HG02840 (cell line): ENCODE results near the gene CACNA1C.

Experiments used
- ATAC-seq: cut with Tn5 transposase; IDR thresholded peaks from one replicate; pipeline ENCODE4 v1.9.1; 2021; ENCODE audit warnings: mild to moderate bottlenecking, moderate library complexity, moderate number of reproducible peaks; ENCODE audit not compliant: unreplicated experiment, low FRiP score

CACNA1C gene

DNA sequence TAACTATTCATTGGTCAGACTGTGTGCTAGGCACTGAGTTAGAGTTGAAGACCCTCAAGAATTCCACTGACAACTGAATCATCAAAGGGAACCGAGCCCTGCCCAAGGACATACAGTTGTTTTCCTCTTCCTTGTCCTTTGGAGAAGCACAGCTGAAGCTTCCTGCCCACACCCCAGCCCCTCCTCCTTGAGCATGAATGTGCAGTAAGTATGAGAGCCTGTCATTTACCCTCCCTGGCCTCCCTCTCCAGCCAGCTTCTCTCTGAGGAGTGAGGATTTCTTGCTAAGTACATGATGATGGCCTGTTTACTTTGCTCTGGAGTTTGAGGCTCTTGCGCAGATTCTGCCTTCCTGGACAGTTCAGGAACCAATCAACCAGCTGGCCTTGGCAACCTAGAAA, 235.2 kb downstream of the CACNA1C start:
- no peak for ATAC-seq

DNA sequence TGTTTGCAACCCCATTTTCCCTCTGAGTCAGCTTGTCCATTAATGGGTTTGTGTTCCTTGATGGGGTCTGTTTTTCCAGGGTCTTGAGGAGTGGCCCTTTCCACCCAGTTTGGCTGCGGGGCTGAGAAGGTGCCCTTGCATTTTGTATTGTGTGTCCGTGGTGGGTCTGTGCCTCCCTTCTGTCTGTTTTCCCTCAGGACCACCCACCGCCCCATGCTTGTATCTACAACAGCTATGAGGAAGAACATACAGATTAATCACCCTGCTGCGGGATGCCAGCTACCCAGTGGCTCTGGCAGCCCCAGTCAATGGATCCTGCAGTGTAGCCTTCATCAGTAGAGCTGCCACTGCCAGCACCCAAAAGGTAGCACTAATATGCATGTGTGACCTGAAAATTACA, 235.7 kb downstream of the CACNA1C start:
- ATAC-seq, result no peak

DNA sequence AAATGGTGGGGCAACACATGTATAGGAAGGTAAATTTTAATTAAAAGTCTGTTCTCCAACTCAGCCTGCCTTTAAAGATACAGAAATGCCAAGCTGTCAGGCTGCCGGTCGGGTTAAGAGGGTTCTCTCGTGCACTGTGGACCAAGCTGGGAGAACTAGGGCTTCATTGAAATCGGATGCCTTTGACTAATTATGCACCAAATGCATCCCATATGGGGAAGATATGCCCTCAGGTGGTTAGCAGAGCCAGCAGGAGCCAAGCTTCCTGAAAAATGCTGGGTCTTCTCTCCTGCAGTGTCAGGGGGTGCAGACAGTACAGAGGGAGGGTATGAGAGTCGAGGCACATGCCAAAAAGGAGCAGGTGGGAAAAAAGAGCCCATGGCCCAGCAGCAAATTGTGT, 236.1 kb downstream of the CACNA1C start:
- no peak for ATAC-seq

DNA sequence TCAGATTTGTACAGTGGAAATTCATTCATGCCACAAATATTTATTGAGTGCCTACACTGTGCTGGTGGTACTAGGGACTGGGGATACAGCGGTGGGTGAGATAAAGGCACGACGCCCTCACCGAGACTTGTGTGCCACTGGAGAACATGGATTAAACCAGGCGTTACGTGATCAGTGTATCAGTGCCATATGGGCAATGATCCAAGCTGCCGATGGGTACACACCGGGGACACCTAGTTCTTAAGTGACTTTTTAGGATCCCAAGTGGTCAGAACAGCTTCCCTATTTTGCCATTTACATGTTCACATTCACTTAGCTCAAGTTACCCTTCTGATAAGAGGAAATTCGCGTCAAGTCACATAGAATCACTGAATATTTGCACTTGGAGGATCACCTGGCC, 236.7 kb downstream of the CACNA1C start:
- no peak for ATAC-seq

DNA sequence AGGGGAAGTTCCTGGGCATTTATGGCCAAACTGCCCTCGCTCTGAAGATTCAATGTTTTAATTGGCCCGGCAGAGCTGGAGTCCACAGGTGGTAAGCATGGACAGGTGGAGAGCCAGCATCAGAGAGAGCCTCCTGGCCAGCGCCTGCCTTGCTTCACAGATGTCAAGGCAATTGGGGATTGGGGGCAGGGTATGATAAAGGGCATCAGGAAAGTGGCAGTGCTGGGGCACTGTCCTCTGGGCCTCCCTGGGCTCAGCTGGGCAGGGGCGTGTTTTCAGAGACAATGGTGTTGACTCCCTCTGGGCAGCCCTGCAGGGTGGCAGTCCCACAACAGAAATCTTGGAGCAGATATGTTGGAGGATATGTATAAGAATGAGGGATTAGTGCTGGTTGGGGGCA, 237.3 kb downstream of the CACNA1C start:
- no peak for ATAC-seq

DNA sequence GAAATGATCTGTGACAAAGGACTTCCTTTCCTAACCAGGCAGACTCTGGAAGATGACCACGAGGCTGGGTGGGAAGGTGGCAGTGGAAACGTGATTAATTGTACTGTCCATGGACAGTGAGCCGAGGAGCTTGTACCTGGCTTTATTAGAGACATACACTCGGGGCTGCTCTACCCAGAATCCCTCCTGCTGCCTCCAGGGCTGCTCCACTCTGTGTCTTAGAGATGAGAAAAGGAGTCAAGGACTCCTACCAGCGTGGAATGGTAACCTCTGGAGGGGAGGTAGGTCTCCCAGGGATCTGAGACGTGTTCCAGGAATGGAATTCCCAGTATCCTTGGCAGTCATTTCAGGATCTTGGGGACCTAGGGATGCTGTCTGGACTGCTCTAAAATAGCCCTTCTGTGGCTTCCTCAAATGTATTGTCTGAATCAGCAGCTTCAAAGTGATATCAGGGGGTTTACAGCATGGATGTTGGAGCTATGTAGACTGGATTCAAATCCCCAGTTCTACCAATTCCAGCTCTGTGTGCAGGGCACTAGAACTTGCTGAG, 237.8 kb downstream of the CACNA1C start:
- no peak for ATAC-seq

DNA sequence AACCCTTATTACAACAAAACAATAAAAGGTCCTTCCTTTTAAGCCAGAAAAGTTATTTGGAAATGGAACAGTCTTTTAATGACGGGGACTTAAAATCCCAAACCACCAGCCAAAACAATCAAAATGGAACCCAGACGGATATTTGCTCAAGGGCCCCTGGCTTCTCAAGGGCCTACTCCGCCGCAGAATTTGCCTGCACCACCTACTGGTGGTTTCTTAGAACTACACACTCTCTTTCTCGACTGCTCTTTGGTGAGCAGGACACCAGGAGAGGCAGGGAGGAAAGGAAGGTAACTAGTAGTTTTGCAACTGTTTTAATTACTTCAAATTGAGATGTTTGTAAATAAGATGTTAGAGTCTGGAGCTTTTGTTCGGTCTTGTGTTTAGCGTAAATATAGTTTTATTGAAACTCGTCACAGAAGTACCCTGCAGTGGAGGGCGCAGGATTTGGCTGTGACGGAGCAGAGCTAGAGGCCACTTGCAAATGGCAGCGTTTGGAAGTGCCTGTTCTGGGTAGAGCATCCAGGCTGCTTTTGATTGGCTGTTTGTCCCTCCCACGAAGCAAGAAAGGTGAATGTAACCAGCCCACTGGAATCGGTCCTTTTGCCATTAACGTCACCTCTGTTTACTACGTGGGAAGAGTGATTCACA, 238.5 kb downstream of the CACNA1C start:
- ATAC-seq, result no peak

DNA sequence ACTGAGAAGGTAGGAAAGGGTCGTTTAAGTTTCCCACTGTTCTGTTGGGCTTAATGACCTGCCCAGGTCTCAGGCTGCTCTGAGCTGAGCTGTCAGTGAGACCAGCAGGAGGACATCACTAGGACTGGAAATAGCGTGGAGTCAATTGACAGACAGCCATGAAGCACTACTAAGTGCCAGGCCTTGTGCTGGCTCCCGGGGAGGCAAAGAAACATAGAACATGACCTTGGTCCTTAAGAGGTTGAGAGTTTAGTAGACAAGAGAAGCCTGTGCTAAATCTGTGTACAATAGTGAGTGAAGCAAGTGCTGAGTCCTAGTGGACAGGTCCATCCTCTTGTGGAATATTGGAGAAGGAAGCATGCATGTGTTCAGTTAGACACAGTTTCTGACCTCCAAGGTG, 239.2 kb downstream of the CACNA1C start:
- no peak for ATAC-seq

DNA sequence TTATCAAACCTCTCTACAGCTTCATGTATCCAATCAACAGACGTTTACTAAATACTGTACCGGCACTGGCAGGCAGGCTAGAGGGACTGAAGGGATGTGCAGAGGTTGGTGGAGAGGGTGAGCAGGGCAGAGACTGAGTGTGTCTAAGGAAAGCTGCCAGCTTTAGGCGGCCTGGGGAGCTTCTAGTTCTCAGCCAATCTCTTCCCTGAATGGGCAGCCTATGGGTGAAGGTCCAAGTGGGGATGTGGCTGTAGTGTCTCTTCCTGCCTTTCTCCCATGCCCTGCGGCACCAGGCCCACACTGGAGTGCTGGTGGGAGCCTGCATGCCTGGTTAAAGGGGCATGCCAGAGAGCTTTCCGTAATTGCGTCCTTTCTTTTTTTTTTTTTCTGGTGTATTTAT, 239.8 kb downstream of the CACNA1C start:
- no peak for ATAC-seq

DNA sequence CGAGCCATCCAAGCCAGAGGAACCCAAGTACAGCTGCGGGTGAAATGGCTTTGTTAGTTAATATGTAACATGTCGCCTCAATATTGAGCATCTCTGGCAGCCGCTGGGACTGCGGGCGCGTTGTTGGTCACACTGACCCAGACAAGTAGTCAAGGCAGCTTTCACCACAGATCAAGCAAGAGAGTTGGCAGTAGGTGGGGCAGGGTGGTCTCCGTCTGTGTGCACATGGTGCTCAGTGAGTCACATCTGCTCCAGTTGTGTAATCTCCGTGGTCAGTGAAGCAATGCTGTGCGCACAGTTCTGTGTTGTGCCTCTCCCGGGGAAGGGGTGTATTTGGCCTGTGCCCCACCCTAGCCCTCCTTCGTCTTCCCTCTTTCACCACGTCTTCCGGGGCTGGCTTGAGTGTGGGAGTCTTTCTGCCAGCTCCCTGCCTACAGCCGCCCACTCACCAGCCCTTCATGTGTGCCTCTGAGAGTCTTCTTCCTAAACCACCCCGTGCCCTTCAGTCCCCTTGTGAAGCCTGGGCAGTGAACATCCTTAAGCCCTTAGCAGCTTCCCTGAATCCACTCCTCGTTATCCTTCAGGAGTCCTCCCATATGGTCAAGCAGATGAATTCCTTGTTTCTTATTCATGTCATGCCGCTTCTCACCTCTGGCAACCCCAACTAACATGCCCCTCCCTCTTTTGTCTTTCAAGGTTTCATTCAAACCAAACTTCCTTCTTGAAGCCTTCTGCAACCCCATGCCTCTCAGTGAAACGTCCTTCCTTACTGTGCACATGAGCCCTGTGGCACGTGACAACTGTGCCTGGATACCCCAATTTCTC, 242.1 kb downstream of the CACNA1C start:
- no peak for ATAC-seq

DNA sequence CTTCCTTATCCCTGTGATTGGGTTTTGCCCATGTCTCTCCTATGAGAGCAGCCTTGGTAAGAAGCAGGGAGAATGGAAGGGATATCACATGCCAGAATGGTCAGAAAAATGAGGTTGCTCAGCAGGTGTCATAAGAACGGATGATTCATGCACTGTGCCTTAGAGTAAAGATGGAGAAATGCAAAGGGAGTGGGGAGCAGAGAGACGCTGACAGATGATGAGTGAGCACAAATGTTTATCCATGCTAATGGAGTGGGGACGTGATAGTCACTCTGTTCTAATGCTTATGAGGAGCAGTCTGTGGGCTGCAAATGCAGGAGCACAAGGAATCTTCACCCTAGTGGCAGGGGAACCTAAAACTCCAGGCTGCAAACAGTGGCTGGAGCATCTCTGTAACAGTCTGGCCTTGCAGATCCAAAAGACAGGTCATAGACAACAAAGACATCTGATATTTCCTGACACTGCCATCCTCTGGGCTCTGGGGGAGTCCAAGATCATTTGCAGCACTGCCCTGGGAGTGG, 243.2 kb downstream of the CACNA1C start:
- ATAC-seq, result no peak

DNA sequence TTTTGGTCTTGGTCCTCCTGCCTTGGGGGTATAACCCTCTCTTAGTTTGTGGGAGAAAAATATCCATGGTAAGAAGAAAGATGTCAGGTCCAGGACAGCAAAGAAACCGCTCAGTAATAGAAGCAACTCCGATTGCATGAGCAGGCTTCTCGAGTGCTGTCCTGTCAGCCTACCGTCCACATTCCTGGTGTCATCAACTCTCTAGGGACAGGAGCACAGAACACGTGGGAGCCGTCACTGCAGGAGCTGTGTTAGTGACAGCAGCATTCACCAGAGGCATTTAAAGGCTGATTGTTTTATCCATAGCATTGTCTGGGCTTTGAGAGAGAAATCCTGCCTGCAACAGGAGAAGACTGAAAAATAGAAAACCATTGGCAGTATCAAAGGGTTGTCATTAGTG, 244.2 kb downstream of the CACNA1C start:
- ATAC-seq, result no peak

DNA sequence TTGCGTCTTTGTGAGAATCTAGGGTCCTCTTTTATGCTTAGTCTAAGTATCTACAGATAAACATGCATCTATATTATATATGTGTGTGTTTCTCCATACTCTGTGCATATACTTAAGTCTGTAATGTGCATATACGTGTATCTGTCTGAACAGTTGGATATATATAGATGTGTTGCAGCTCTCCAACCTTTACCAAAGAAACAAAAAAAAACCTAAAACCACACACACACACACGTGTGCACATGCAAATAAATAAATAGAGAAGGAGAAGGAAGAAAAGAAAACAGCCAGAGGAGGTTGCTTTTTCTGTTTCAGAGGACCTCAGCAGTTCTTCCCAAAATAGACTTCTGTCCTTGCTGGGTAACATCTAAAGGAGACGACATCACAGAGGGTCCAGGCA, 244.9 kb downstream of the CACNA1C start:
- no peak for ATAC-seq

DNA sequence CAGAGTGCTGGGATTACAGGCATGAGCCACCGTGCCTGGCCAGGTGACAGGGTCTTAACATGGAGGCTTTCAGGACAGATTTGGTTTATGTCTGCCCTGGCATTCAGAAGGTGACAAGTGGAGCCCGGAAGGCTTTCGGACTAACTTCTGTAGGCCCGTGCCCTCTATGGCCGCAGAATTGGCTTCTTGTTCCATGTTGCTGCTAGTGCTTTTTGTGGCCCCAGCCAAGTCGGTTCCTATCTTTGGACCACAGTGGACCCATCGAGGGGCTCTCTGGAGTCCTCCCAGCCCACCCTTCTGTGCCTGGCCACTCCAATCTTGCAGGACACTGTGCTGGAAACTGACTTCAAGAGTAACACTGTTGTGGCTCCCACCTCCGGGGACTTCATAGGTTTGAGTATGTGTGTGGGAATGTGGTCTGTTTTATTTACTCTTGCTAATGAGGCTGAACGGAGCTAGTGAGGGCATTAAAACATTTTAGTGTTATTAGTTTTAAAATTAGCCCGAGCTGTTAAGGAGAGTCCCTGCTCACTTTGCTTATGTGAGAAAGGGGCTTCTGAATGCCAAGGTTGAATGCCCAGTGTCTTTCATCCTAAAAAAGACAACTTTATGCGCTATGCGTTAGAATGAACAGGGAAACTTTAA, 245.9 kb downstream of the CACNA1C start:
- ATAC-seq, result no peak

DNA sequence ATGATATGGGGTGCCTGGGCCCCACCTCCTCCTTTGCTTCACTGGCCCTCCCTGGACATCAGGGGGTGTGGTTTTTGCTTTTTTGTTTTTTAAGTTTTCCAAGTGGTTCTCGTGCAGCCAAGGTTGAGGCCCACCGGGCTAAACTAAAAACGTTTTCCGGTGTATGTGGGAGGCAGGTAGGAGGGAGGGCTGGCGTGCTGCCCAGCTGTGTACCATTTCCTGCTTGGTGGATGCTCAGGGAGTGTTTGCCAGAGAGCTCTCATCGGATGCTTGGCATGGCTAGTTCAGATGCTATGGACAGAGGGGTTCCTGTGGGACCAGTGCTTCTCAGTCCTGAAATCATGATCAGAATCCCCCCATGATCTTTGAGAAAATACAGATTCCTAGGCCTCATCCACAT, 246.4 kb downstream of the CACNA1C start:
- ATAC-seq, result no peak

DNA sequence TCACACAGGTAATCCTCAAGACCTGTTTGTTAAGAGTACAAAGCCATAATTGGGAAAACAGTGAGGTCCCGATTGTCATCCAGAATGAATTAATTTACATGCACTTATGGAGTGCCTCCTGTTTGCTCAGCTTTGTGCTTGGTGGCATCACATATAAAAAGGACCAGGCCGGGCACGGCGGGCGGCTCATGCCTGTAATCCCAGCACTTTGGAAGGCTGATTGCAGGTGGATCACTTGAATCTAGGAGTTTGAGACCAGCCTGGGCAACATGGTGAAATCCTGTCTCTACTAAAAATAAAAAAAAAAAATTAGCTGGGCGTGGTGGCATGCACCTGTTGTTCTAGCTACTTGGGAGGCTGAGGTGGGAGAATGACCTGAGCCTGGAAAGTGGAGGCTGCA, 247.4 kb downstream of the CACNA1C start:
- ATAC-seq, result no peak

DNA sequence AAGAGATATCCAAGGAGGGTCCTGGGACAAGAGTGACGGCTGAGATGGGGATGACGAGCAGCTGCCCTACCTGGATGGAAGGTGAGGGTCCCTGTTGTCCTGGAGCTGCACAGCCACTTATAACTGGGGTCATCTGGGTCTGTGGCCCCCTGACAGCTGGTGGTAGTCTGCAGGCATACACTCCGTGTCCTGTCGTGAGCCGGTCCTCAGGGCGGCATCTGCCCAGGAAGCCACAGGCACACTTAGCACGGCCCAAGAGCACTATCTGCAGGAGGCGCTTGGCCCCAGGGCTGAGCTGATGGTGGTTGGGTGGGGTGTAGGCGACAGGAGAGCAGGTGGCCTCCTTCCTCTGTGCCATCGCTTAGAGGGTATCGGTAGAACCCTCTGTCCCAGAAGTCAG, 248.1 kb downstream of the CACNA1C start:
- ATAC-seq, result no peak

DNA sequence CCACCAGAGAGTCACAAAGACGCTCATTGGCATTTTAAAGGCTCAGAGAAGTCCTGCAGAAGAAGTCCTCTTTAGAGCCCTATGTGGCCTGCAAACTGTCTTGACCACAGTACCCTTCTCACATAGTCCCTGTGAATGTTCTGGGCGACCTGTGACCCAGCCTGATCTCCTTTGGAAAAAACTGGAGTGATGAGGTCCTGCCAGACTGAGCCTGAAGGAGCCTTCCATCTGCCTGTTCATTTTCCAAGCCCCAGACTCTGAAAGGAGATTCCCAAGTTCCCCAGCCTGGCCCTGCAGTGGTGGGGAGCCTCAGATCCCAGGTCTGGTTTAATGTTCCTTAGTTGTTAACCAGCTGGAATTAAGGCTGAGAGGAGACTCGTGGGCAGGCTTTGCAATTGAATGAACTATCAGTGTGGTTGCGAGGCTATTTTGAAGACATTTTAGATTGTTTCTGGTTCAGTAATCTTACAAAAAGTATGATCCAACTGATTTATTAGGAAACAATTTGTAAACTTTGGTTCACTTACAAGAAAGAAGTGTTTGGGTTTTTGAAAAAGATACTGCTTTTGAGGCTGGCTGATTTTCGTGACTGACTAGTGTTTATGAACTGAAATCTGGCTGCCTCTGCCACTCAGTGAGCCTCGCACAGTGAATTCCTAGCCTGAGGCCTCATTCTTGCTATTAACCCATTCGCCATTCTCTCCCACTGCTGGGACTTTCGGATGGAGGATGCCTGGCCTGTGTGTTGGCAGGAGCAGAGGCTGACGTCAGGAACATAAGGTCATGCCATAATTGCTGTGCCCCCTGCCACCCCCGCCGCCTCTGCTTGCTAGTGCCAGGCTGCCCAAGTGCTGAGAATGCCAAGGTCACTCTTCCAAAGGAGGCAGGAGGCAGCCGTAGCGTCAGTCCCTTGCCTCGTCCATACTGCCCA, 249.0 kb downstream of the CACNA1C start:
- no peak for ATAC-seq

DNA sequence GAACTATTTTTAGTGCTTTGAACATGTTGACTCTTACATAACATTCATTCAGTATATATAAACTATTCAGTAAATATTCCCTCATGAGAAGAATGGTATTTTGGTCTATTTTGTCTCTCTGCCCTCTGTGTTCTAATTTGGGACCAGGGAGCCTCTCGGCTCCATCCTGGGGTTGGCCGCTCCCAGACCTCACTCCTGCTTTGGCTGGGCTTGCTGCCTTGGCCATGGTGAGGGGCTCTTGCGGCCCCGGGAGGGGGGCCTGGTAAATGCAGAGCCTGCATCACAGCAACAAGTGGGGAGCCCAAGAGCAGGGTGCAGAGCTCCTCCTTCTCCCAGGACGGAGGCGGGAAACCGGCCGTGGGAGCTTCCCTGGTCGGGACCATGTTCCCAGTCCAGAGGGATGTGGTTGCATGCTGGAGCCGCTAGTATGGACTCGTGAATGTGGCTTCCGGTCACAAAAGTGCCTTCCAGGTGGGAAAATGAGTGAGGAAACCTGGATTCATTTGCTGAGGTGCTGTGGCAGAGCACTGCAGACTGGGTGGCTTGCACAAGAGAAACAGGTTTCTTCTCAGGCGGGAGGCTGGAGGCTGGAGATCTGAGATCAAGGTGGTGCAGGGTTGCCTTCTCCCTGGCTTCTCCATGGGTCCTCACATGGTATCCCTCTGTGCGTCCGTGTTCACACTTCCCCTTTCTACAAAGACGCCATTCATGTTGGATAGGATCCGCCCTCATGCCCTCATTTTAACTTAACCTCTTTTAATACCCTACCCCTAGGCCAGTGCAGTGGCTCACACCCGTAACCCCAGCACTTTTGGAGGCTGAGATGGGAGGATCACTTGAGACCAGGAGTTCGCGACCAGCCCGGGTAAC, 250.2 kb downstream of the CACNA1C start:
- ATAC-seq, result no peak
